SK-N-MC (cell line): ENCODE results near the gene APMAP.

Source experiments
- EZH2 ChIP-seq: fragments of 200-600 bp; sonication (generic); IDR thresholded peaks from one replicate; pipeline ENCODE4 v1.6.1; 2017; ENCODE audit warnings: antibody characterized with exemption
- POLR2AphosphoS5 ChIP-seq: IDR thresholded peaks from 2 replicates; pipeline ENCODE4 v1.6.1; 2012; ENCODE audit warnings: mild to moderate bottlenecking, low read depth, low read length, borderline replicate concordance

GRCh38 chr20:25000268-25000801 lies 7.8 kb upstream of the APMAP start:
- TF ChIP-seq POLR2AphosphoS5 = no peak
- TF ChIP-seq EZH2 = no peak
